ENCODE data around the gene SGMS2.

SGMS2 gene

DNA sequence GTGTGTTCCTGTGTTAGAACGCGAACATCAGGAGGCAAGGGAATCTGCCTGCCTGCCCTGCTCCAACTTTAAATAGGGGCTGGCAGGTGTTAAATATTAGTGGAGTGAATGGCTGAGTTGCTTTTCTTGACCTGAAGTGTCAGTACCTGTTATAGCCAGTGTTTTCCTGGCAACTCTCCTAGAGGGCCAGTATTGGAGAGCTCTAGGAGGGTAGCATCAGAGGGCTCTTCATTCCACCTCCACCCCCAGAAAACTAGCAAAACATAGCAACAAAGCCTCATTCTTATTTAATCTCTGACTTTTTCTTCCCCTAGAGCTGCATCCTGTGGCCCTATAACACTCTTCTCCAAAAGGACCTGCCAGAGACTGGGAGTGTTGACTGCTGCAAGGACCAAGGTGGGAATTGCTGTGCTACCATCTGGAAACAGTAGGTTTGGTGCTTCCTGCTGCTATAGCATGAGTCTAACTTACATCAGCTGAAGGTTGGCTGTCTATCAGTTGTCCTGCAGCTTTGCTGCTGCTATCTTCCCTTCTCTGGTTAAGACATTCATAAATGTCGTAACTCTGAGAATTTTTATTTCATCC, 33.5 kb downstream of the SGMS2 start:
- no peak for DNase-seq (ENCODE audit: insufficient read length, low spot score)
- FAIRE-seq, result no peak
- TF ChIP-seq POU2F2 (IDR thresholded peaks at IDR 0.05; ENCODE audit: low read depth, low read length), result no peak
- no peak for TF ChIP-seq POLR2AphosphoS5 (IDR thresholded peaks at IDR 0.05; ENCODE audit: low read depth, low read length)

DNA sequence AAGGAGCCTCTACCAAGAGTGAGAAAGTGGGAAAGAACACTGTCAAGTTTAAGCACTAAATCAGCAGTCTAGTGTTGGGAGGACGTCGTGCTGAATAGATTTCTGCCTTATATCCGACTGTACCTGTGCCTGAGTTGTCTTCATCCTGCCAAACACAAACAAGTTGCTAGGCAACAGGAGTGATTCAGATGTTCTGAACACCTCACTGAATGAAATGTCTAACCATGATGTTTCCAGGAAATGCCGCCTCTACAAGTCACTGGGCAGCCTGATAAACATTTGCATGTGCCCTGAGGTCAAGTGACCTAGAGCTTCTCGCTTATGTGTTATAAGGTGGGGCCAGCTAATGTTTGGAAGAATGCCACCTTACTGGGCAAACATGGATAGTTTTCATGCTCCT, 37.9 kb downstream of the SGMS2 start:
- TF ChIP-seq TAF1 (IDR thresholded peaks at IDR 0.05; ENCODE audit: low read depth, low read length), result no peak
- no peak for TF ChIP-seq POLR2A (IDR thresholded peaks at IDR 0.05; ENCODE audit: low read depth, low read length)
- no peak for TF ChIP-seq SPI1 (IDR thresholded peaks at IDR 0.05; ENCODE audit: low read depth, low read length)
- TF ChIP-seq POU2F2 (IDR thresholded peaks at IDR 0.05; ENCODE audit: low read depth, low read length), result no peak
- TF ChIP-seq POLR2AphosphoS5 (IDR thresholded peaks at IDR 0.05; ENCODE audit: low read depth, low read length), result no peak
- TF ChIP-seq PAX5 (IDR thresholded peaks at IDR 0.05; ENCODE audit: insufficient read depth, low read length, severe bottlenecking), result no peak
- FAIRE-seq (peak; percentile 13), DNase-seq (ENCODE audit: insufficient read length, low spot score) (no peak)

DNA sequence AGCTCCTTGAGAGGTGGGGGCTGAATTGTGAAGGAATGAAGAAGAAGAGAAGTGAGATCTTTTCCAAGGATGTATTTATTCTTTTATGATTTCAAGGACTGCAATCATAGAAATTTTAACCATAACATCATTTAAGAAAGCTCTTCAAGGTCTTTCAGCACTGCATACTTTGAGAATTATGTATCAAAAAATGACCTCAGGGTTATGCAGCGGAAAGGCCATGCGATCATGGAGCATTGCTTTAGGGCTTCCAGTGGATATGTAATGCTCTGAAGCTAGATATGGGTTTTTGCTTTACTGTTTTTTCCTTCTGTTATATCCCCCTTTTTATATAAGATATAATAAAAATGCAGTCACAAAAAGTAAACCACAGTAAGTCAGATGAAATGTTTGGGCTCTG, 38.7 kb downstream of the SGMS2 start:
- no peak for FAIRE-seq
- TF ChIP-seq POLR2A (IDR thresholded peaks at IDR 0.05; ENCODE audit: low read depth, low read length) (no peak), POU2F2 (IDR thresholded peaks at IDR 0.05; ENCODE audit: low read depth, low read length) (no peak), POLR2AphosphoS5 (IDR thresholded peaks at IDR 0.05; ENCODE audit: low read depth, low read length) (no peak), SPI1 (IDR thresholded peaks at IDR 0.05; ENCODE audit: low read depth, low read length) (no peak), TAF1 (IDR thresholded peaks at IDR 0.05; ENCODE audit: low read depth, low read length) (no peak), PAX5 (IDR thresholded peaks at IDR 0.05; ENCODE audit: insufficient read depth, low read length, severe bottlenecking) (no peak)
- DNase-seq (ENCODE audit: insufficient read length, low spot score), result no peak

DNA sequence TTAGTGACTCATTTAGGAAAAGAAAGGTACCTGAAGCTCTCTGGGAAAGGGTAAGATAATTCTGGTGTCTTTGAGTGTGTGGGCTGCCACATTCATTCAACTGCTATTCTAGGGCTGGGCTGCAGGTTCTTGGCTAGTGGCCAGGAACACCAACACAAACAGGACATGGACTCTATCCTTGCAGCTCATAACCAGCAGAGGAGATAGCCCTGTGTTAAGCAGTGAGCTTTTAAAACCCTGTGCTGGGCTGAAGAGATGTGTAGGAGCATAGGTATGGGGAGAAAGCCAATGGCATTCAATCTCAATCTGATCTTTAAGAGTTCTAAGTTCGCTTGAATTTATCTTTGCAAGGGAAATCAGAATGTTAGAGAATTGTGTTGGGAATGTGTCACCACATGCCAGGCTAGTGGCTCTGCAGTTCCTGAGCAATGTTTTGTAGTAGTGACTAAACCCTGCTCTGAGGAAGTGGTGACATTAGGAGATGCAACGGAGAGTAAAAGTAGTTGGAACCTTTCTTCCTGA, 39.2 kb downstream of the SGMS2 start:
- FAIRE-seq (no peak), DNase-seq (ENCODE audit: insufficient read length, low spot score) (no peak)

DNA sequence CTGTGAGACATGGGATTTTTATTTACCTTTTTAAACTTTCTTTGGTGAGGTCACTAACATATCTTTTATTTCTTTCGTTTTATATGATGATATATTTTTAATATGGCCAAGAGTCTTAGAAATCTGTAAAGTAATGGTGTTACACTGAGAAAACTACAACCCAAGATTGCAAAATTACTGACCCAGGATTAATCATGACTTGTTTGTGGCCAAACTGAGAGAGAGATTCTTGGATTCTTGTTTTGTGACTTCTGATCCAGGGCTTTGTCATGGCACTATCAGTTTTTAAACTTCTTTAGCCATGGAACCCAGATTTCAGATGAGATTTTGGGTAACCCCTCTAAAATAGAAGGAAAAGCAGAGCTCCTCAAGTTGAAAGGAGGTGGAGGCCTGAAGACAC, 42.0 kb downstream of the SGMS2 start:
- TF ChIP-seq SPI1 (IDR thresholded peaks at IDR 0.05; ENCODE audit: low read depth, low read length) (no peak), TAF1 (IDR thresholded peaks at IDR 0.05; ENCODE audit: low read depth, low read length) (no peak), POU2F2 (IDR thresholded peaks at IDR 0.05; ENCODE audit: low read depth, low read length) (no peak), POLR2A (IDR thresholded peaks at IDR 0.05; ENCODE audit: low read depth, low read length) (no peak)
- FAIRE-seq (no peak), DNase-seq (ENCODE audit: insufficient read length, low spot score) (no peak)

More for the DNA sequence above, 39.2 kb downstream of the SGMS2 start:
- TF ChIP-seq POLR2AphosphoS5 (IDR thresholded peaks at IDR 0.05; ENCODE audit: low read depth, low read length) (no peak), PAX5 (IDR thresholded peaks at IDR 0.05; ENCODE audit: insufficient read depth, low read length, severe bottlenecking) (no peak), SPI1 (IDR thresholded peaks at IDR 0.05; ENCODE audit: low read depth, low read length) (no peak), POLR2A (IDR thresholded peaks at IDR 0.05; ENCODE audit: low read depth, low read length) (no peak), TAF1 (IDR thresholded peaks at IDR 0.05; ENCODE audit: low read depth, low read length) (no peak), POU2F2 (IDR thresholded peaks at IDR 0.05; ENCODE audit: low read depth, low read length) (no peak)

DNA sequence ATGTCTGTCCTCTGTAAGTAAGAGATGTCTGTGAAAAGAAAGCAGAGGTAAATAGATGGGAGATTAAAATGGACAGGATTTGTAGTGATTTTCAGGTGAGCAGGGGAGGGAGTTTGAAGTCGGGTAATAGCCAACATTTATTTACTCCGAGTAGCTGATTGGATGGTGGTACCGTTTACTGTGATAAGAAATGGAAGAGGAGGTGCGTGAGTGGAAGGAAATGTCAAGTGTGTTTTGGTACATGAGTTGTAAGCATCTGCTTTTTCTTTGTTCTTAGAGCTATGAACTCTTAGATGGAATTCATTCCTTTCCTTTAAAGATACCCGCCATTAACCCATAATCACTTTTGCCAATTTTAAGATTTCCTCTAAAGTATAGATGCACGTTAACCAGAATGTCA, 45.5 kb downstream of the SGMS2 start:
- FAIRE-seq (no peak), DNase-seq (ENCODE audit: insufficient read length, low spot score) (no peak)
- no peak for TF ChIP-seq TAF1 (IDR thresholded peaks at IDR 0.05; ENCODE audit: low read depth, low read length)
- TF ChIP-seq POLR2AphosphoS5 (IDR thresholded peaks at IDR 0.05; ENCODE audit: low read depth, low read length), result no peak
- no peak for TF ChIP-seq SPI1 (IDR thresholded peaks at IDR 0.05; ENCODE audit: low read depth, low read length)
- TF ChIP-seq PAX5 (IDR thresholded peaks at IDR 0.05; ENCODE audit: insufficient read depth, low read length, severe bottlenecking), result no peak
- no peak for TF ChIP-seq POU2F2 (IDR thresholded peaks at IDR 0.05; ENCODE audit: low read depth, low read length)
- no peak for TF ChIP-seq POLR2A (IDR thresholded peaks at IDR 0.05; ENCODE audit: low read depth, low read length)

DNA sequence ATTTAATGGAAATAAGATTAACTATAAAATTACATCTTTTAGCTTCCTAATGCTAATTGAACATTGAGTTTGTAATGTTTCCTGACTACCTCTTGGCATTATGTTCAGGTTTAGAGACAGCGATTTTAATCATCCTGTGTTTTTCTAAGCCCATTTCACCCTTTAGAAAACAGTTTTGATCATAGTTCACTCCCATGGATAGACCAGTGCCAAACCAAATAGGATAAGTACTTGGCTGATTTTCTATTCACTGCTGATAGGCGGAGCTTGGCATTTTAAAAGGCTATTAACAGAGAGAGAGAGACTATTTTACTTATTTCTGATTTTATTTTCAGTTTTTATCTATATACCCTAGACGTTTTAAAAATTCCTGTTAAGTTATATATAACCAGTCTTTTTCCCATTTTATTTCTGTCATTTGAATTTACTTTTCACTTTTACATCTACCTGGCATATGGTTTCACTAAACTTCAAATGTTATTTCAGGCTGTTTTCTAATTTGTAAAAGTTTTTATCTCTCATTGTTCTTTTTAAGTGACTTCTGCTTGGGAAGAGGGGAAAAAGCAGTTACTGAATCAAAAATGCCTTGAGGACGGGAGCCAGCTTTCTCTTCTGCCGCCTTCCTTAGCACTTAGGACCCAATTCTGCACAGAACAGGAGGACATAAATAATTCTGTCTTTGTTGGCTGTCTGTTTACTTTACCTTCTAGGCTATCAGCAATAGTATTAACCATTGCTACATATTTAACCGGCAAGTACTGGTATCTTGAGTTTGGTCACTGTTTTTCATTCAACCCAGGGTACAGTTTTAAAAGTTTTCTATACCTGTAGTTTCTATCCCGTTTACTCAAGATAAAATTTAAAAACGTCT, 46.4 kb downstream of the SGMS2 start:
- TF ChIP-seq PAX5 (IDR thresholded peaks at IDR 0.05; ENCODE audit: insufficient read depth, low read length, severe bottlenecking) (no peak), POLR2AphosphoS5 (IDR thresholded peaks at IDR 0.05; ENCODE audit: low read depth, low read length) (no peak), TAF1 (IDR thresholded peaks at IDR 0.05; ENCODE audit: low read depth, low read length) (no peak), SPI1 (IDR thresholded peaks at IDR 0.05; ENCODE audit: low read depth, low read length) (no peak), POLR2A (IDR thresholded peaks at IDR 0.05; ENCODE audit: low read depth, low read length) (no peak), POU2F2 (IDR thresholded peaks at IDR 0.05; ENCODE audit: low read depth, low read length) (no peak)
- DNase-seq (ENCODE audit: insufficient read length, low spot score), result no peak
- no peak for FAIRE-seq

DNA sequence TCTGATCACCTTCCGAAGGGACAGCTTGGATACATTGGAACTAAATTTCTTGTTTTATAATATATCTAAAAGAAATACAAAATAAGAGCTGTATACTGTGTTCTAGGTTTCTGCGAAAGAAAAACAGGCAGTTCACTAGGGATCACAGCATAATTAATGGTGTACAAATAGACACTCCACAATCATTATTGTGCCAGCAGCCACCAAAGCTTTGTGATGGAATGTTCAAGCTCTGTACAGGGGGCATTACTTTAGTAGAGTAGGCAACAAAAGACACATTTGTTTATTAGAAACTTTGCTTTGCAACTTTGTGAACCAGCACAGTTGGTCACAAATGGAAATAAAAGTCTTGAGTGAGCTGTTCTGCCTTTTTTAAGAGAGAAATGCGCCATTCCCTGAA, 49.3 kb downstream of the SGMS2 start:
- no peak for FAIRE-seq
- no peak for DNase-seq (ENCODE audit: insufficient read length, low spot score)
- TF ChIP-seq POU2F2 (IDR thresholded peaks at IDR 0.05; ENCODE audit: low read depth, low read length), result no peak
- TF ChIP-seq POLR2AphosphoS5 (IDR thresholded peaks at IDR 0.05; ENCODE audit: low read depth, low read length), result no peak
- no peak for TF ChIP-seq SPI1 (IDR thresholded peaks at IDR 0.05; ENCODE audit: low read depth, low read length)
- TF ChIP-seq POLR2A (IDR thresholded peaks at IDR 0.05; ENCODE audit: low read depth, low read length), result no peak
- no peak for TF ChIP-seq TAF1 (IDR thresholded peaks at IDR 0.05; ENCODE audit: low read depth, low read length)

DNA sequence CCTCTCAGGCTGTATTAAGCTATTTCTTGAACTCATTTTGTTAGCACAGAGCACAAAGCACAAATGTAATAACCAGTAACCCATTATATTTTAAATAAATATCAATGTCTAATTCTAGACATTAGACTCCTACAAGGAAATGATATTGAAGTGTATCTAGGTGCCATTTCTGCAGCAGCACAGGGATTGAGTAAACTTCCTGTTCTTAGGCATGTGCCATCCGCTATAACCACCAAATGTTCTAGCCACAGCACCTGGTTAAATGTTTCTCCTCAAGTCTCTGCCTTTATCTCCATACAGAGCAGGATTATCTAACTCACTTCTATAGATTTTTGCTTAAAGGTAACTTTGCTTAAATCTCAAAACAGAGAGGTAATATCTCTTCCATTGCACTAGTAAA, 51.4 kb downstream of the SGMS2 start:
- FAIRE-seq (no peak), DNase-seq (ENCODE audit: insufficient read length, low spot score) (no peak)
- TF ChIP-seq POLR2A (IDR thresholded peaks at IDR 0.05; ENCODE audit: low read depth, low read length) (no peak), TAF1 (IDR thresholded peaks at IDR 0.05; ENCODE audit: low read depth, low read length) (no peak), POU2F2 (IDR thresholded peaks at IDR 0.05; ENCODE audit: low read depth, low read length) (no peak), PAX5 (IDR thresholded peaks at IDR 0.05; ENCODE audit: insufficient read depth, low read length, severe bottlenecking) (no peak), POLR2AphosphoS5 (IDR thresholded peaks at IDR 0.05; ENCODE audit: low read depth, low read length) (no peak), SPI1 (IDR thresholded peaks at IDR 0.05; ENCODE audit: low read depth, low read length) (no peak)
